Neural progenitor cell (in vitro differentiated cells): ENCODE results near the gene PITPNB.

Experiments used
- CTCF ChIP-seq: fragments of 200-600 bp; sonication (generic); IDR thresholded peaks from 2 replicates; pipeline ENCODE4 v1.5.1; 2017; ENCODE audit warnings: antibody characterized with exemption, mild to moderate bottlenecking
- EZH2 ChIP-seq: fragments of 200-600 bp; sonication (generic); IDR thresholded peaks from 2 replicates; pipeline ENCODE4 v1.6.1; 2017; ENCODE audit warnings: antibody characterized with exemption, mild to moderate bottlenecking, moderate library complexity

GRCh38 chr22:27947448-27947847, 28.4 kb upstream of the PITPNB start:
- TF ChIP-seq CTCF (no peak), EZH2 (no peak)
